ENCODE measurements around the gene IRF2BPL. TPM values are rescaled to one million over a fixed set of nuclear protein-coding genes. Genes with fewer than 3 reads are reported as not detected.

Gene IRF2BPL
- total and polyA plus RNA-seq, 2 of the 4 experiments (the other 2 are of a cell fraction) = 6.3 to 14.5 TPM

DNA sequence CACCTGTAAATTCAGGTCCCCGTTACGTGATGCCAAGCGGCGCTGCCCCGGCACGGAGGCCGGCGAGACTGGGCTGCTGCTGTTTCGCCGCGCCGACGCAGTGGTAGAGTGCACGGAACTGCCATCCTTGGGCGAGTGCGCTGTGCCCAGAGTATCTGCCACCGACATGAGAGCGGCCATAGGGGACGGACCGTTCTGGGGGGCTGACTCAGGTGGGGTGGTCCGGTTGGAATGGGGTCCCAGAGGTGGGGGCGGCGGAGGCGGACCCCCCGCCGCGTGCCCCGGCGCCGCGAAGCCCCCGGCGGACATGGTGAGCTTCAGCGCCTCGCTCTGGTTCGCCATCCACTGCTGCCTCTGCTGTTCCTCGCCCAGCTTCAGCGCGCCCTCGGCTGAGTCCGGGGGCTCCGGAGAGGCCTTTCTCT lies 2.8 kb downstream of the IRF2BPL start:
- peaks cover 39% of the 10 kb centered on the region for H4K20me1 ChIP-seq (ENCODE audit: insufficient read depth, low read length)
- intact Hi-C loops (cut with micrococcal nuclease) = no loop called here
- H3K14ac ChIP-seq (replicated peaks; ENCODE audit: low read depth, low read length) = peak overlapping the region; percentile 95

More for the DNA sequence above, 2.8 kb downstream of the IRF2BPL start:
- H2BK5ac ChIP-seq (ENCODE audit: low read depth, low read length, poor library complexity, severe bottlenecking) = peak overlapping the region; percentile 98
- H2BK120ac ChIP-seq (ENCODE audit: low read depth, low read length) = peak overlapping the region; percentile 66
- peaks cover 27% of the 10 kb centered on the region for H3K36me3 ChIP-seq (ENCODE audit: control insufficient read depth, insufficient read depth, low read length)
- TF ChIP-seq SMC3 (IDR thresholded peaks at IDR 0.05; ENCODE audit: low read depth, low read length) (peak; percentile 0; the same call in 1 of the 2 replicates), CTCF (conservative IDR thresholded peaks at IDR 0.05; ENCODE audit: low read depth, low read length) (no peak), CHD1 (IDR thresholded peaks at IDR 0.05; ENCODE audit: low read depth, low read length) (peak; percentile 32; the same call in 1 of the 2 replicates)
- H3K9me3 ChIP-seq (ENCODE audit: control insufficient read depth, insufficient read depth, low read length) = no peaks in the 10 kb centered on the region
- WGBS, 2 experiments (ENCODE audit: extremely low coverage in 2 of 2, insufficient read length in 1 of 2) = 0% methylated on average over 27 of the region's 42 CpGs; no CpG with 5 or more reads in 1 of the 2 experiments
- H4K8ac ChIP-seq (ENCODE audit: low read depth in 2 of 2, low read length in 2 of 2) = peak overlapping the region; percentile 63 to 81; a peak in 3 of 4 replicates
- H4K5ac ChIP-seq (ENCODE audit: low read depth, low read length) = no peak overlapping the region; the same call in 1 of the 2 replicates
- peak overlapping the region; percentile 77 for H2AK9ac ChIP-seq (replicated peaks; ENCODE audit: low read depth, low read length, poor library complexity)
- H3K4ac ChIP-seq (ENCODE audit: low read depth, low read length) = peak overlapping the region; percentile 96
- ATAC-seq (ENCODE audit: low read depth) (no peak), DNase-seq (no peak)
- H3K27ac ChIP-seq (ENCODE audit: insufficient read depth, low read length) = peak overlapping the region; percentile 99
- no peak overlapping the region for H2BK15ac ChIP-seq (ENCODE audit: low read depth, low read length)
- peak overlapping the region; percentile 87 for H4K91ac ChIP-seq (ENCODE audit: insufficient read depth, low read depth, low read length)
- peaks cover 3% of the 10 kb centered on the region; the same call in 1 of the 2 replicates for H3K9me1 ChIP-seq (ENCODE audit: insufficient read depth, low read length)
- peaks cover 14% of the 10 kb centered on the region for H3K4me1 ChIP-seq (ENCODE audit: control insufficient read depth, insufficient read depth, low read length)
- BruUV-seq (replicated peaks) = TSS peak; percentile 33
- ChIA-PET CTCF (interaction anchor here (1.2 to 5.6 kb wide), 3 partner anchors 43 to 113 kb away, joined by 3 to 25 read pairs (median 3); no protein-coding TSS in a partner anchor), POLR2A (ENCODE audit: unreplicated experiment) (interaction anchor here (0.6 to 1.4 kb wide), 6 partner anchors 9 to 256 kb away, joined by 3 to 6 read pairs (median 4); no protein-coding TSS in a partner anchor)
- peak overlapping the region; percentile 64 for H2AFZ ChIP-seq (replicated peaks; ENCODE audit: low read length, poor library complexity)
- H3K79me1 ChIP-seq (ENCODE audit: low read depth in 1 of 2, low read length in 2 of 2) = peaks cover 0 to 48% of the 10 kb centered on the region in 2 experiments; a peak in 3 of 4 replicates
- H3K4me3 ChIP-seq (ENCODE audit: insufficient read depth, low read depth, low read length) = peak overlapping the region; percentile 97
- peak overlapping the region; percentile 98 for H3K9ac ChIP-seq (ENCODE audit: low read depth, low read length)
- H3K4me2 ChIP-seq (ENCODE audit: low read depth, low read length) = peak overlapping the region; percentile 90
- in situ Hi-C loops (cut with MboI; ENCODE audit: low sequenced_read_pairs) (loop anchor here (25.0 kb wide), 1 partner anchor 1738 kb away; the partner anchor contains the start of gene FOS), dilution Hi-C loops (cut with HindIII; ENCODE audit: low sequenced_read_pairs, unreplicated experiment) (no loop called here)
- no peaks in the 10 kb centered on the region for H3K27me3 ChIP-seq (ENCODE audit: control insufficient read depth, insufficient read depth, low read length)
- peak overlapping the region; percentile 74; the same call in 1 of the 2 replicates for H2AK5ac ChIP-seq (ENCODE audit: low read depth, low read length)
- peak overlapping the region; percentile 79; the same call in 1 of the 2 replicates for H3K56ac ChIP-seq (ENCODE audit: extremely low read depth, insufficient read depth, low read length)
- H3K18ac ChIP-seq (ENCODE audit: low read depth, low read length) = peak overlapping the region; percentile 90; the same call in 1 of the 2 replicates
- H3K23ac ChIP-seq (ENCODE audit: low read depth, low read length) = peak overlapping the region; percentile 99
- H2BK20ac ChIP-seq (ENCODE audit: low read depth, low read length) = no peak overlapping the region

All from IMR-90 (cell line).